ENCODE measurements around the gene INSIG1.

Gene INSIG1

DNA sequence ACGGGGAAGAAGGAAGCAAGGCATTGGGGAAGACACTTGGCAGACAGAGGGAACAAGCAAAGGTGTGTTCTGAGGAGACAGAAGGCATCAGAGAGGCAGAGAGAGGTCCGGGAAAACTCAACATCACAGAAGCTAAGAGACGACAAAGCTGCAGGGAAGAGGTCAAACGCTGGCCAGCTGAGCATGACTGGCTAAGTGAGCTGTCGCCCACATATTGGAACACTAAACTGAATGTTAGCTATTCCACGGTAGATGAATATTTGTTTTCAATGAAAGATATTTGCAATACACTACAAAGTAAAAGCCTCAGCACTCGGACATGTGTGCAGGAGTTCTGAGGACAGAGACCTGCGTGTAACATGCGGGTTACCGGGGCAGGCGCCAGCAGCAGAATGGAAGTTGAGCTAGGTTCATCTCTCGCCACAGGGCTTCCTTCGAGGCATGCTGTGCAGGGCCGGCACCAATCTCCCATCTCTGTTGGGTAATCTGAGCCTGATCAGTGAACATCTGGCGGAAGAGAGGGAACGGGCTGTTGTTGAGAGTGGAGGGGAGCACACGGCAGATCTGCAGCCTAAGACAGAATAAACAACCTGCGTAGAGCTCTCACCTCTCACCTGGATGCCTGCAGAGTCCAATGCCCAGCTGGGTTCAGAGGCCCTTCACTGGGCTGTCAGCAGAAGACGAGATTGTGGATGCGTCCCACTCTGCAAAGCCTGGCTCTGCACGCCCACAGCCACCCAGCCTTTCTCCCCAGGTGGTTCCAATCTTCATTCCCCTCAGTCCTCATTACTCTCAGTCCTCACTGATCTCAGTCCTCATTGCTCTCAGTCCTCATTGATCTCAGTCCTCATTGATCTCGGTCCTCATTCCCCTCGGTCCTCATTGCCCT, 35.9 kb downstream of the INSIG1 start:
- DNase-seq, result no peak

DNA sequence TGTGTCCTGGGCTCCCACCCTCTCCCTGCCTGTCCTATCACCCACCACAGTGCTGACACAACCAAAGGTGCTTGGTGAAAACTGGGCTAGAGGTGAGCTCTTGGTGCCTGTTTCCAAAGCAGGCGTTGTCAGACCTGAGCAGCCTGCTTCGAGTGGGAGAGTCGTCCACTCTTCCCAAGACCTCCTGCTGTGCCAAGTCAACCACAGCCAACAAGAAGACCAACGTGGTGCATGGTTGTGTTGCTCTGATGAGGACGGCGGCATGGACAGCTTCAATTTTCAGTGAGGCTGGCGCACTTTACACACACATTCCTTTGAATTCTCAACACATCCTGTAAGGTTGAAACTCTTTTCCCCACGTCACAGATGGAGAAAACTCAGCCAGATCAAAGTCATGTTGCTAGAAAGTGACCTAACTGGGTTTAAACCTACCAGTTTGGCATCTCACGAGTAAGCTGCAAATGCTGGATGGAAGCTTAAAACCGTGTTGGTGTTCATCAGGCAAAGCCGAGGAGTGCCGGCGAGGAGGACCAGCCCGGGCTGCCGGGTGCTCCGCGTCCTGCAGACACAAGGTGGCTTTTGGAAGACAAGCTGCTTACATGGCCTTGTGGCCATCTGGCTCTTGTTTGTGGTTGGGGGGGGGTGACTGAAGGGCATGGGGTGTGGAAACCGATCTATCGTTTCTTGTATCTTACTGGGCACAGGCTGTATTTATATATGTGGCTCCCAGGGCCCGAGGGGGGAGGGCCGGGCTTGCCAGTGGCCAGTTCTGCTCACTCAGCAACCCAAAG, 39.3 kb downstream of the INSIG1 start:
- no peak for DNase-seq

DNA sequence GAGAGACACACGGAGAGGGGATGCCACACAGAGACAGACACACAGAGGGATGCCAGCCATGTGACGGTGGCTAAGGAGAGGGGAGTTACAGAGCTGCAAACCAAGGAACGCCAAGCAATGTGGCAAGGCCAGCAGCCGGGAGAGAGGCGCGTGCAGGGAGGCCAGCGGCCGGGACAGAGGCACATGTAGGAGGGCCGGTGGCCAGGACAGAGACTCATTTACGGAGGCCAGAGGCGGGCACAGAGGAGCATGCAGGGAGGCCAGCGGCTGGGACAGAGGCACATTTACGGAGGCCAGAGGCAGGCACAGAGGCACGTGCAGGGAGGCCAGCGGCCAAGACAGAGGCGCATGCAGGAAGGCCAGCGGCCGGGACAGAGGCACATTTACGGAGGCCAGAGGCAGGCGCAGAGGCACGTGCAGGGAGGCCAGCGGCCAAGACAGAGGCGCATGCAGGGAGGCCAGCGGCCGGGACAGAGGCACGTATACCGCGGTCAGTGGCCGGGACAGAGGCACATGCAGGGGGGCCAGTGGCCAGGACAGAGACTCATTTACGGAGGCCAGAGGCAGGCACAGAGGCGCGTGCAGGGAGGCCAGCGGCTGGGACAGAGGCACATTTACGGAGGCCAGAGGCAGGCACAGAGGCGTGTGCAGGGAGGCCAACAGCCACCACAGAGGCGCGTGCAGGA, 40.4 kb downstream of the INSIG1 start:
- DNase-seq, result no peak

DNA sequence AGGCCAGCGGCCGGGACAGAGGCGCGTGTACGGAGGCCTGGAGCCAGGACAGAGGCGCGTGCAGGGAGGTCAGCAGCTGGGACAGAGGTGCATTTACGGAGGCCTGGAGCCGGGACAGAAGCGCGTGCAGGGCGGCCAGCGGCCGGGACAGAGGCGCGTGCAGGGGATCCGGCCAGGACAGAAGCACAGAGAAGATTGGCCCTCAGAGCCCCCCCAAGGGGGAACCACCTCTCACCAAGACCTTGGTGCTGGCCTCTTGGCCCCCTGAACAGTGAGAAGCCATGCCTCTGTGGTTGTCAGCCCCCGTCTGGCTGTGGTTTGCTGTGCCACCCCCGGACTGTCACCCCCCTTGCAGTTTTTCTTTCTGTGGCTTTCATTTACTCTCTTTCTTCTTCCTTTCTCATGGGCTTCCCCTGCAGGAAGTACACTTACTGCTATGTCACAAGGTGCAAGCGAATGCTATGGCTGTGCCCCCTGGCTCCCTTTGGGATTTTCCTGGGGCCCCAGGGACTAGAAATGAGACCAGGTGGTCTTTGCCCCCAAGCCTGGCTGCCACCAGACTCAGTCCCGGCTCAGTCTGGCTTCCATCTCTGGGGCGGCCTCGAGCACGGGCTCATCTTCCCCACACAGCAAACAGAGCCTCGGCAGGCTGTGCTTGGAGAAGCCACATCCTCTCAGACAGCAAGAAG, 41.1 kb downstream of the INSIG1 start:
- peak in 1 of 2 donors; percentile 30 for DNase-seq

DNA sequence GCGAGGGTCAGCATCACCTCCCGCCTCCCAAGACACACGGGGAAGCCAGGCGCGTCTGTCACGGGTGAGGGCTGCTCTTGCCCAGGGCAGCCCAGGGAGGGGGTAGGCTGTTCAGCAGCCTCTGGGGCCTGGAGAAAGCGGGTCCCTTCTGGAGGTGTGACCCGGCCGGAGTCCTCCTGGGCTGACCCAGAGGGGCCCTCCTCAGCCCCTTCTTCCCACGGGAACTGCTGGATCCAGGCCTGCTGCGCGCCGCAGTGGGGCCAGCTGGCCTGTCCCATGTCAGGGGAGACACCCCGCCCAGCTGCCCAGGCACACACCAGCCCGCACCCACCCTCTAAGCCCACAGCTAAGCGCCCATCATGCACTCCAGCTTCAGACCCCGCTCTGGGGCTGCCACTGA, 41.8 kb downstream of the INSIG1 start:
- DNase-seq, result no peak

DNA sequence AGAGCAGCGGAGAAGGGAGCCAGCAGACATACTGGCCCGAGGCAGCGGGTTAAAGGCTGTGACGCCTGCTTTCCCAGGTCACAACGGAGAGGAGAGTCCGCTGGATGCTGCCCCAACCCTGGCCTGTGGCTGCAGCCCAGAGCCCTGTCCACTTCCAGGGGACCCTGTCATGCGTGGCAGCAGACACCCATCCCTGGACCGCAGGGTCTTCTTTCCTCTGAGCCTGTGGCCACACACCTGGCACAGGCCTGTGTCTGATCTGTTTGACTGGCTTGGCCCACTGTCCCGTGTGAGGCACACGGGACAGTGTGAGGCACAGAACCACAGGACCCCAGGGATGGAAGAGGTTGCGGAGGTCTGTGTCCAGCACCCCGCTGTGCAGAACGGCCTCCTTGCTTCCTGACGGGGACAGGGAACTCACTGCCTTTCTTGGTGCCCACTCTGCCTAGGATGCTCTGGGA, 42.4 kb downstream of the INSIG1 start:
- DNase-seq, result no peak

DNA sequence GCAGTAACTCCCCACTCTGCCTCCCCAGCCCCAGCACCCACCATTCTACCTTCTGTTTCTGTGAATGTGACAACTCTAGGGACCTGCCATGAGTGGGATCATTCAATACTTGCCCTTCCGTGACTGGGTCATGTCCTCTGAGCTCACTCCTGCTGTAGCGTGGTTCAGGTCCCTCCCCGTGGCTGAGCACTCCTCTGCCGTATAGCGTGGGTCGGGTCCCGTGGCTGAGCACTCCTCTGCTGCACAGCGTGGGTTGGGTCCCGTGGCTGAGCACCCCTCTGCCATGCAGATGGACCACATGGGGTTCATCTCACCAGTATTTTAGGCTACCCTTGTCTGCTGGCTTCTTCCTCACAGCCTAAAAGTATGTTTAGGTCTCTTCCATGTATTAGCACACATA, 43.0 kb downstream of the INSIG1 start:
- DNase-seq, result no peak

DNA sequence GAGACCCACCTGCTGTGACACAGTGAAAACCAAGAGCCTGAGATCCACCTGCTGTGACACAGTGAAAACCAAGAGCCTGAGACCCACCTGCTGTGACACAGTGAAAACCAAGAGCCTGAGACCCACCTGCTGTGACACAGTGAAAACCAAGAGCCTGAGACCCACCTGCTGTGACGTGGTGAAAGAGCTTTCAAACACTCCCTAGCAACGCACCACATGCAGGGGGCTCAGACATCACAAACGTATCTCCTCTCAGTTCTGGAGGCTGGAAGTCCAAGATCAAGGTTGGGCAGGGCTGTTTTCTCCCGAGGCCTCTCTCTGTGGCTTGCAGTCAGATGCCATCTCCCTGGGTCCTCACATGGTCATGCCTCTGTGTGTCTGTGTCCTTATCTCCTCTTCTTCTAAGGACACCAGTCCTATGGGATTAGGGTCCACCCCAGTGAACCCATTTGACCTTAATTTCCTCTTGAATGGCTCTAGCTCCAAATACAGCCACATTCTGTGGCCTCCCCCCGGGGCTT, 43.8 kb downstream of the INSIG1 start:
- no peak for DNase-seq

DNA sequence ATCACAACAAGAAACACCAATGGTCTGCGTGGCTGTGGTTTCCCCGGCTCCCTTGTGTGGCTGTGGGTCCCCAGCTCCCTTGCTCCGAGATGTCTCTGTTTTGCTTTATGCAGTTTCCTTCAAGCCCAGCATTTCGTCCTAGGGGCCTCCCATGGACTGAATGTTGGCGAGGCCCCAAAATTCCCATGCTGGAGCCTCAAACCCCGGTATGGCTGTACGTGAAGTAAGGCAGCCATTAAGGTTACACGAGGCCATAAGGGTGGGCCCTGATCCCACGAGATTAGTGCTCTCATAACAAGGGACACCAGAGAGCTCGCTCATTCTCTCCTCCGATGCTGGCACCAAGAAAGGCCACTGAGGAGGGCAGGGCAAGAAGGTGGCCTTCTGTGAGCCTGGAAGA, 44.6 kb downstream of the INSIG1 start:
- DNase-seq, result no peak

DNA sequence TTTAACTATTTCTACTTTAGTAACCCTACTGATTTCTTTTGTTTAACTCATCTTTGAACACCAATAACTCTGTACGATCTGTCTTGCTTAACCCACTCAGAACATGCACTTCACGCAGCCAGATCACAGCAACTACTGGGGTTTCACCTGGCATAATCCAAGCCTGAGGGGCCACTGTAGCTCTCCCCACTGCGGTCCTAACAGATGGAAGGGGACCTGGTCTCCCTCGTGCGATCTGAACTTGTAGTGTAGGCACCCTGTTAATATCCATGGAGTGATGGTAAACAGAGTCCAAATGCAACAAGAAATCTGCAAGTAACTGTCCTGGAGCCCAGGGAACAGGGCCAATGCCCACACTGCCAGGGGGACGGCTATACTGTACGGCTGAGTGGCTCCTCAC, 45.5 kb downstream of the INSIG1 start:
- DNase-seq, result no peak

DNA sequence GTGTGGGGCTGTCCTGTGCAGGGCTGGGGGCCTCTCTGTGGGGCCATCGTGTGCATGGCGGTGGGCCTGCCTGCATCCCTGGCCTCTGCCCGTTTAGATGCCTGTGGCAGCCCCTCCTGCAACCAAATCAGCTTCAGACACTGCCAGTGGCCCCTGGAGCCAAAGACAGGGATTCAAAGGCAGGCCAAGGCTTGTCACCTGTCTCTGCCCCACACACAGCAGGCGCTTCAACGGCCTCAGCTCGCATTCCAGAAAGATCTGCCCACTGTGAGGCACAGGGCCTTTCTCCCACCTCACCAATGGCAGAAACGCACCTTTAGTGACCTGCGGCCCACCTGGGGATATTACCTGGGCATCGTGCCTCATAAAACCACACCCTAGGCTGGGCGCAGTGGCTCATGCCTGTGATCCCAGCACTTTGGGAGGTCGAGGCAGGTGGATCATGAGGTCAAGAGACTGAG, 46.0 kb downstream of the INSIG1 start:
- DNase-seq, result no peak

DNA sequence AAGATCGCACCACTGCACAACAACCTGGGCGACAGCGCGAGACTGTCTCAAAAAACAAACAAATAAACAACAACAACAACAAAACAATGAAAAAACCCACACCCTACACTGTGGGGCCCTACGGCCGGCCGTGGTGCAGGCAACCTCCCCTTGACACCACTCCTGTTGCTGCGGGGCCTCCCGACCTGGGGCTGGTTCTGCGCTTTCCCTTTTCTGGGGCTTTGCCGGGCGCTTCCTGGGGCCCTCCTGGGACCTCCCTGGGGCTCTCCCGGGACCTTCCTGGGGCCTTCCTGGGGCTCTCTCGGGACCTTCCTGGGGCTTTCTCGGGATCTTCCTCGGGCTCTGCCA, 46.6 kb downstream of the INSIG1 start:
- DNase-seq, result peak in 1 of 2 donors; percentile 58

DNA sequence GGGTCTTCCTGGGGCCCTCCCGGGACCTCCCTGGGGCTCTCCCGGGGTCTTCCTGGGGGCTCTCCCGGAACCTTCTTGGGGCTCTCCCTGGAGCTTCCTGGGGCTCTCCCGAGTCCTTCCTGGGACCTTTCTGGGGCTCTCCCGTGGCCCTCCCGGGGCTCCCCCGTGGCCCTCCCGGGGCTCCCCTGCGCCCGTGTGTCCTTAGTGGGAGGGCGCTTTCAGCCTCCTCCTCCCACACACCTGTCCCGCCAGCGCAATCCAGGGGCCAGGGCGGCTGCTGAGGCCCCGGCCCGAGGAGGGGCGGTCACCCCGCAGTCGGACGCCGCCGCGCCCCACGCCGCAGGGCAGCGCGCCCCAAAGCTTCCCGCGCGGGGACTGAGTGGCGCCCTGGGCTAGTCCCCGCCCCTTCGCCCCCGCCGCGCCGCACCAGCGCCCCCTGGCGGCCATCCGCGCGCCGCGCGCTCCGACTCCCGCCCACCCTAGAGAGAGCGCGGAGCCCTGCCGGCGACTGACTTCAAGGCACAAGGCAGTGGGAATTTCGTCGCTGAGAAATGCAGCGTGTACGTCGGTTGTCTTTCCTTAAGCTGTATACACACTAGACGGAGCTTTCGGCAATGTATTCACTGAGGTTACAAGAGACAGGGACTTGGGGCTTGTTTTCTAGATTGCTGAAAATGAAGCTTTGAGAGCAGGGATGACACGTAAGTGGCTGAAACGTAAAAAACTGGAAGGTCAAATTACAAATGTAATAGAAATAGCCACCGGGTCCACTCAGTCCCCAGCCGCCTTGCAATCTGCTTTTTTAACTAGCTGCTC, 47.1 kb downstream of the INSIG1 start:
- DNase-seq, result peak; percentile 83 to 85

DNA sequence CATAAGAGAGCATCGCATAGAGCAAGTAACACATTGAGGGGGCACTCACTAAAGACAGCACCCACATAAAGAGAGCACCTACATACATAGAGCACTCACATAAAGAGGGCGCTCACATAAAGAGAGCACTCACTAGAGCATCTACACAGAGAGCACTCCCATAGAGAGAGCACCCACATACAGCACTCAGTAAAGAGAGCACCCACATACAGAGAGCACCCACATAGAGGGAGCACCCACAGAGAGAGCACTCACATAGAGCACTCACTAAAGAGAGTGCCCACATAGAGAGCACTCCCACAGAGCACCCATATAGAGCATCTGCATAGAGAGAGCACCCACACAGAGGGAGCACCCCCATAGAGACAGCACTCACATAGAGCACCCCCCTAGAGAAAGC, 47.8 kb downstream of the INSIG1 start:
- no peak for DNase-seq

DNA sequence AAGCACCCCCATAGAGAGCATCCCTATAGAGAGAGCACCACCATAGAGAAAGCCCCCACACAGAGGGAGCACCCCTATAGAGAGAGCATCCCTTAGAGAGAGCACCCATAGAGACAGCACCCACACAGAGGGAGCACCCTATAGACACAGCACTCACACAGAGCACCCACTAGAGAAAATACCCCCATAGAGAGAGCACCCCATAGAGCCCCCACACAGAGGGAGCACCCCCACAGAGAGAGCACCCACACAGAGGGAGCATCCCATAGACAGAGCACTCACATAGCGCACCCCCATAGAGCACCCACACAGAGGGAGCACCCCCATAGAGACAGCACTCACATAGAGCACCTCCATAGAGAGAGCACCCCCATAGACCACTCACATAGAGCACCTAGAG, 48.6 kb downstream of the INSIG1 start:
- no peak for DNase-seq

DNA sequence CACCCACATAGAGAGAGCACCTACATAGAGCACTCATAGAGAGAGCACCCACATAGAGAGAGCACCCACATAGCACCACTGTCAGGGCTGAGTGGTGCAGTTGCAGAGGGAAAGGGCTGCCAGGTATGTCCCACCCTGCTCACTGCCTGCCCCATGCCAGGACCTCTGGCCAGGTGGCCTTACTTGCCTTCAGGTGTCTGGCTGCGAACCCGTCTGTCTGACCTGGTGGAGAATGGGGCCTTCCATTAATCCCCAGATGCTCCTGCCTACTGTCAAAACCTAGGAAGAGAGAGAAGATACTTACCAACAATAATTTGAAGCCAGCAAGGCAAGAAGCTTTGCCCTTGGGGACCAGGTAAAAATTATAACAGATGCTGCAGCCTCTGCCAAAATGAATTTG, 51.1 kb downstream of the INSIG1 start:
- no peak for DNase-seq

DNA sequence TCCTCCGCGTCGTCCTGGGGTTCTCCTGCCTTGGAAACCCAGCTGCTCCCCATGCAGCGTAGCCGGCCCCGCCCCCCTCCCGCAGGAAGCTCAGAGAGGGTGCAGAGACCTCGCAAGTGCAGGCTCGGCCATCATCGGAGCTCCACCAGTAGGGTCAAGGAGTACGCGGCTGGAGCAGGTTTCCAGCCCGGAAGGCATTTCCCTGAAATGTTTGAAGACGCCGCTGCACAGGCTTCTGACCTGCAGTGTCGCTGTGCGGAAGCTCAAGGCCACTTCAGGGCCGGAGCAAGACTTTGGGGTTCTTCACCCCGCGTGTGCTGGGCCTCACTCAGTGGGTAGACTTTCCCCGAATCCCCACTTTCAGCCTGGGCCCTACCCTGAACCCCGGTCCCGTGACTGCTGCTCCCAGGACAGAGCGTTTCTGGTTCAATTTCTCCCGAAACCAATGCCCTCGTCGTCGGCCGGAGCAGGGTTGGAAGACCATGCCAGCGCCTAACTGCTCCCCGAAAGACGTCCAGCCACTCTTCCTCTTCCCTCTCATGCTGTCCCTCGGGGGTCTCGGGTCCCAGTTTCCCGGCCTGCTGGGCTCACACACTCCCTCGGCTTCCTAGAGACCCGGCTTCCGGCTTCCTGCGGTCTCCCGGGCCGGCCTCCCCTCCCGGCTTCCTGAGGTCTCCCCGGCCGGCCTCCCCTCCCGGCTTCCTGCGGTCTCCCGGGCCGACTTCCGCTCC, 52.1 kb downstream of the INSIG1 start:
- no peak for DNase-seq

DNA sequence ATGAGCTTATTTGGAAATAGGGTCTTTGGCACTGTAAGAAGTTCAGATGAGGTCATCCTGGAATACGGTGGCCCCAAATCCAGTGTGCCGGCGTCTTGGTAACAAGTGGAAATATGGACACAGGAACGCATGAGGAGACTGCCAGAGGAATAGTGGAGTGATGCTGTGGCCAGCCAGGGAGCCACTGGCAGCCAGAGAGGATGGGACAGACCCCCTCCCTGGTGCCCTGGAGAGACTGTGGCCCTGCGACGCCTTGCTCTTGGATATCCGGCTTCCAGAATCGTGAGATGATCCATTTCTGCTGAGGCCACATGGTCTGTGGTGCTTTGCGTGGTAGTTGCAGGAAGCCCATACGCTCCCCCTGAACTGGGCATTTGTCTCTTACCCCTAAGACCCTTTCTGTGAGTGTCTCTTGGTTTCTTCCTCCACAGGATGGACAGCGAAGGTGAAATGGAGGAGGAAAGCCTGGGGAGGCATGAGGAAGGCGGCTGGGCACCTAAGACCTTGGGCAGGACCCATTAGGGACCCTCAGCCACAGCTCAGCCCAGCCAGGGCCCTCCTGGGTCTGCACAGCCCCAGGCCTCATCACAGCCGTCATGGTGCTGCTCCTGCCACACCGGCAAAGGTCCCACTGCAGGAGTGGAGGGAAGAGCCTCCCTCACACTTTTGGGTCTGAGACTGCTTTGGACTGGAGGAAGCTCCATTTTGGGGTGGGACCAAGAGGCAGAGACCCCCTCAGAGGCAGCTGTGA, 53.6 kb downstream of the INSIG1 start:
- DNase-seq, result no peak

DNA sequence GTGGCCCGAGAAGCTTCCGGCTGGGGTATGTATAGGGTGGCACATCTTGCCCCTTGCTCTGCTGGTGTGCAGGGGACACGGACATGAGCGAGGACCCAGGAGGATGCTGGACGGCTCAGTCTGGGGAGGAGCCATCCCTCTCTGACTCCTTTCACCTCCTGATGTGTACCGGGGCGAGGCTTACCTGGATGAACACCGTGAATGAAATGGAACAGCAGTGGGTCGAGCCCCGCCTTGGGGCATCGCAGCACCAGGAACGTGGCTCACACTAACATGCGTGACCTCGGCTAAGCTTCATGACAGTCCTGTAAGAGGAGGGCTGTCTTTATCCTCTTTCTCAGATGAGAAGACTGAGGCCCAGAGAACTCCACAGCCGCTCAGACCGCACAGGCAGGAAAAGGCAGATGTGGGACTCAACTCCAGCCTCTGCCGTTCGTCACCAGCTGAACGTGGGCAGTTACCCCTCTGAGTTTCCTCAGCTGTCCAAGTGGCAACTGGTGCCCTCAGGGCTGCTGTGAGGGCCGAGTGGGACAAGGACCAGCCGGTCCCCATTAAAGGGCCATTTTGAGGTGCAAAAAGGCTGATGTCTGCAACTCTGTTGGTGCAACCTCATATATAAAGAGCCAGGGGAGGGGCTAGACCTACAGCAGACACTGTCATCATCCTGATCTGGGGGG, 54.5 kb downstream of the INSIG1 start:
- no peak for DNase-seq

DNA sequence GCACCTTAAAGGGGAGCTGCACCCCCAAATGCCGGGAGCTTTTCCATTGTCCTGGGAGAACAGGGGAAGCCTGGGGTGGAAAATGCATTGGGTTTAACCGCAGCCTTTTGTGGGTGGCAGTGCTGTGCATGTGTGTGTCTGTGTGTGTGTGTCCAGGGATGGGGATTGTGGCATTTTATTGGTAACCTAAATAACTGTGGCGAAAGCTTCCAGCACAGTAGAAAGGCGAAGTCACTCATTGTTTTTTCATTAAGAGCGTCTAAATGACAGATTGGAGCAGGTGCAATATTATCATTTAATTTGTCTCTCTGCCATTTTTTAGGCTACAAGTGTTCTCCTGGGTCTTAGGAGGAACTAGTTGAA, 55.1 kb downstream of the INSIG1 start:
- no peak for DNase-seq

All from stimulated activated CD4-positive, alpha-beta T cell treated with anti-CD3 and anti-CD28 coated beads, Interleukin-2, amount 100 ng/mL, for 24 hours (primary cell).